PC-9 (cell line): ENCODE data around the gene ZNF618. TPM values are rescaled to one million over a fixed set of nuclear protein-coding genes. Genes with fewer than 3 reads are reported as not detected.

Experiments used
- BruUV-seq: library from RNA; stranded (reverse); fragments of 400-500 nt; replicated peaks from 2 replicates; lab custom pipeline; 2021; lab: Mats Ljungman, UMichigan
- CTCF ChIA-PET: fragments of 300-600 bp; sonication (Branson Sonifier 250); formaldehyde crosslinking; loops from one replicate; lab custom pipeline; 2022; ENCODE audit warnings: antibody characterized with exemption; lab: Charles Lee
- POLR2A ChIA-PET: fragments of 300-600 bp; sonication (Branson Sonifier 250); formaldehyde crosslinking; loops from one replicate; lab custom pipeline; 2022; ENCODE audit warnings: antibody characterized with exemption; ENCODE audit not compliant: unreplicated experiment; lab: Charles Lee
- DNase-seq, 2 experiments: peaks; one replicate each; pipeline versions ENCODE4 v3.0.0 to v3.0.0-alpha.2; 2015 to 2022; ENCODE audit warnings: mixed read lengths in 1 of 2
- H2AFZ ChIP-seq: fragments of 200-600 bp; sonication (generic); 2 replicates; pipeline ENCODE4 v1.8.1; 2017; ENCODE audit warnings: antibody characterized with exemption
- H3F3A ChIP-seq: fragments of 200-600 bp; sonication (generic); 2 replicates; pipeline ENCODE4 v1.8.1; 2017; ENCODE audit warnings: antibody characterized with exemption, mild to moderate bottlenecking, low read depth; ENCODE audit not compliant: insufficient read depth
- H3K27ac ChIP-seq: fragments of 200-600 bp; sonication (generic); 2 replicates; pipeline ENCODE4 v1.6.1; 2016; ENCODE audit warnings: mixed run types
- H3K27me3 ChIP-seq: fragments of 200-600 bp; sonication (generic); 2 replicates; pipeline ENCODE4 v1.6.1; 2016; ENCODE audit warnings: low read depth, mixed run types; ENCODE audit not compliant: insufficient read depth
- H3K36me3 ChIP-seq: fragments of 200-600 bp; sonication (generic); 2 replicates; pipeline ENCODE4 v1.6.1; 2016; ENCODE audit warnings: low read depth, mixed run types
- H3K4me1 ChIP-seq: fragments of 200-600 bp; sonication (generic); replicated peaks from 2 replicates; pipeline ENCODE4 v1.6.1; 2016; ENCODE audit warnings: mixed run types; ENCODE audit not compliant: insufficient read depth
- H3K4me2 ChIP-seq: fragments of 200-600 bp; sonication (generic); 2 replicates; pipeline ENCODE4 v1.6.1; 2017; ENCODE audit warnings: mixed run types
- H3K4me3 ChIP-seq: fragments of 200-600 bp; sonication (generic); 2 replicates; pipeline ENCODE4 v1.6.1; 2016; ENCODE audit warnings: mixed run types
- H3K79me2 ChIP-seq: fragments of 200-600 bp; sonication (generic); 2 replicates; pipeline ENCODE4 v1.6.1; 2017; ENCODE audit warnings: low read depth, mixed run types
- H3K9me2 ChIP-seq: fragments of 200-600 bp; sonication (generic); 2 replicates; pipeline ENCODE4 v1.8.1; 2017; ENCODE audit warnings: mild to moderate bottlenecking; ENCODE audit not compliant: insufficient read depth
- H3K9me3 ChIP-seq: fragments of 200-600 bp; sonication (generic); 2 replicates; pipeline ENCODE4 v1.8.1; 2016; ENCODE audit warnings: low read depth; ENCODE audit not compliant: insufficient read depth
- H4K20me1 ChIP-seq: fragments of 200-600 bp; sonication (generic); 2 replicates; pipeline ENCODE4 v1.8.1; 2017; ENCODE audit not compliant: insufficient read depth
- CTCF ChIP-seq: fragments of 200-600 bp; sonication (generic); conservative IDR thresholded peaks from 2 replicates; pipeline ENCODE4 v1.6.1; 2017; ENCODE audit warnings: mixed run types, antibody characterized with exemption, mild to moderate bottlenecking, moderate library complexity
- EZH2 ChIP-seq: fragments of 200-600 bp; sonication (generic); IDR thresholded peaks from 2 replicates; pipeline ENCODE4 v1.8.0; 2017; ENCODE audit warnings: antibody characterized with exemption, low read depth
- intact Hi-C: fragments of 100-400 bp; cut with micrococcal nuclease; formaldehyde crosslinking; loops from one replicate; pipeline ENCODE4 v1.10.0; 2022; ENCODE audit not compliant: unreplicated experiment
- total RNA-seq: library from RNA; stranded (reverse); gene quantifications from 2 replicates; pipeline ENCODE4 v1.2.3, GENCODE V29; 2021

Gene ZNF618
- total RNA-seq, 1 experiment from 2014 or later, result 0.20 TPM

GRCh38 chr9:114057161-114057885 is 181.2 kb downstream of the ZNF618 start:
- POLR2A ChIA-PET, result no interaction called here
- no peak for DNase-seq
- no peaks in the 10 kb centered on the region for H3K9me3 ChIP-seq
- no peak overlapping the region for H3K4me3 ChIP-seq
- no peaks in the 10 kb centered on the region for H4K20me1 ChIP-seq
- no TSS peak for BruUV-seq
- H3K9me2 ChIP-seq, result no peaks in the 10 kb centered on the region
- no peaks in the 10 kb centered on the region for H3K36me3 ChIP-seq
- no peaks in the 10 kb centered on the region for H3K79me2 ChIP-seq
- no peaks in the 10 kb centered on the region for H3F3A ChIP-seq
- peaks cover 96% of the 10 kb centered on the region for H3K27me3 ChIP-seq
- H3K27ac ChIP-seq, result no peak overlapping the region
- no peak overlapping the region for H3K4me2 ChIP-seq
- intact Hi-C loops, result no loop called here
- CTCF ChIA-PET, result no interaction called here
- H2AFZ ChIP-seq, result no peak overlapping the region
- H3K4me1 ChIP-seq, result no peaks in the 10 kb centered on the region
- no peak for TF ChIP-seq CTCF
- TF ChIP-seq EZH2, result no peak

GRCh38 chr9:114058688-114059046 is 182.6 kb downstream of the ZNF618 start:
- ChIA-PET CTCF (no interaction called here), POLR2A (no interaction called here)
- Histone ChIP-seq H3K36me3 (no peaks in the 10 kb centered on the region), H3K4me2 (no peak overlapping the region), H3K9me2 (no peaks in the 10 kb centered on the region), H3K9me3 (no peaks in the 10 kb centered on the region), H3K79me2 (no peaks in the 10 kb centered on the region), H2AFZ (no peak overlapping the region), H3K4me3 (no peak overlapping the region), H3K27ac (no peak overlapping the region), H4K20me1 (no peaks in the 10 kb centered on the region), H3K4me1 (no peaks in the 10 kb centered on the region), H3F3A (no peaks in the 10 kb centered on the region), H3K27me3 (peaks cover 94% of the 10 kb centered on the region)
- TF ChIP-seq CTCF (no peak), EZH2 (no peak)
- intact Hi-C loops, result no loop called here
- no peak for DNase-seq
- BruUV-seq, result no TSS peak

DNA sequence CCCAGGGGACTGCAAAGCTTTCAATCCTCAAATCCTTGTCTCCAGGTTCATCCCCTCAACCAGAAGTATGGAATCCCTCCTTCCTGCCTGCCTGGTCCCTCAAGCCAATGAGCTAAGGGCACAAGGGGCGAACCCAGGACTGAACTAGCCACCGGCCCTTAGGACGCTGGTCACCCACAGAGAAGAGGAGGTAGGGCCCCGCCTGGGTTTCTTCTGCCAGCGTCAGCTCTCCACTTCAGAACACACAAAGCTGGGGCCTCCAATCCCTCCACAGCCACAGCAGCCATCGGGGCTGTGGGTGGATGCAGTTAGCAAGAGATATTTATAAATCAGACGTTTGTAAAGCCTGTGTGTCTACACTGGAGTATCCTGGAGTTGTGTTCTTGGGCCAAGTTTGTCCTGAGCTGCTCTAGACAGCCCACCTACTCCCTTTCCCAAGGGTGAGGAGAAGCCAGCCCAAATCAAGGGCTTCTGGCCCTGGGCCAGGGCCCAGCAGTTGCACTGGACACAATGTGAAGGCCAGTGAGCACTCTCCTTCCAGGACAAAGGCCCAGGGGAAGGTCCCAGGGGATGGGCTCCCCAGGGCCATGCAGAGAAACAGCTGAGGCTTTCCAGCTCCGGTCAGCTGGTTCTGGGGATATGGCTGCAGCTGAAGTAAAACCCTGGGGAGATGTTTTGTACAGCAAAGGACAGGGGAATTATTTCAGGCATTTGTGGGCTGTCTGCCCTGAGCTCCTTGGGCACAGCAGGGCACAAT is 183.1 kb downstream of the ZNF618 start:
- no peaks in the 10 kb centered on the region for H3K9me2 ChIP-seq
- CTCF ChIA-PET, result no interaction called here
- no peaks in the 10 kb centered on the region for H3K4me1 ChIP-seq
- no peaks in the 10 kb centered on the region for H3K36me3 ChIP-seq
- H3K79me2 ChIP-seq, result no peaks in the 10 kb centered on the region
- intact Hi-C loops, result no loop called here
- POLR2A ChIA-PET, result no interaction called here
- TF ChIP-seq CTCF, result no peak
- TF ChIP-seq EZH2, result no peak
- no peak overlapping the region for H3K4me2 ChIP-seq
- no peak overlapping the region for H3K27ac ChIP-seq
- no peaks in the 10 kb centered on the region for H3F3A ChIP-seq
- H3K9me3 ChIP-seq, result no peaks in the 10 kb centered on the region
- H4K20me1 ChIP-seq, result no peaks in the 10 kb centered on the region
- H3K4me3 ChIP-seq, result no peak overlapping the region
- peaks cover 93% of the 10 kb centered on the region for H3K27me3 ChIP-seq
- BruUV-seq, result no TSS peak
- H2AFZ ChIP-seq, result no peak overlapping the region
- no peak for DNase-seq
